KBM-7 (cell line): ENCODE measurements around the gene PTMA.
"Not testable (repeated sequence)": the region's sequence is repeated elsewhere in the genome, so short reads cannot be mapped to it uniquely, and the experiment has no call there.

Experiments used
- DNase-seq: peaks from one replicate; pipeline ENCODE4 v3.0.0-alpha.2; 2015
- in situ Hi-C: fragments of 300-500 bp; cut with MboI; formaldehyde crosslinking; loops from 2 replicates; pipeline ENCODE4 v1.14.3; 2020; ENCODE audit warnings: low sequenced_read_pairs, low pct_unique_long_range_greater_than_20kb, mixed read lengths

The PTMA gene

GRCh38 chr2:231713406-231713729, 5.0 kb downstream of the PTMA start:
- in situ Hi-C loops, DNase-seq: not testable (repeated sequence)

- in situ Hi-C loops = no loop called here
- DNase-seq = peak; percentile 93
Measured at GRCh38 chr2:231713730-231714638, 5.7 kb downstream of the PTMA start.

- peak; percentile 85 for DNase-seq
- in situ Hi-C loops = no loop called here
Measured at GRCh38 chr2:231714639-231715498, 6.5 kb downstream of the PTMA start.

- DNase-seq = no peak
- in situ Hi-C loops = no loop called here
Measured at GRCh38 chr2:231715499-231715837, 7.1 kb downstream of the PTMA start.

GRCh38 chr2:231715988-231716616, 7.8 kb downstream of the PTMA start:
- in situ Hi-C loops = no loop called here
- DNase-seq = no peak

GRCh38 chr2:231716666-231717280, 8.4 kb downstream of the PTMA start:
- DNase-seq = no peak
- in situ Hi-C loops = no loop called here

- DNase-seq = peak; percentile 94
- in situ Hi-C loops = no loop called here
Measured at GRCh38 chr2:231717281-231718171, 9.2 kb downstream of the PTMA start.

- DNase-seq = no peak
- in situ Hi-C loops = no loop called here
Measured at GRCh38 chr2:231718799-231719198, 10.5 kb downstream of the PTMA start.

GRCh38 chr2:231720292-231720986, 12.1 kb downstream of the PTMA start:
- DNase-seq = no peak

GRCh38 chr2:231720987-231721966, 13.0 kb downstream of the PTMA start:
- DNase-seq = no peak
- in situ Hi-C loops = no loop called here

More at GRCh38 chr2:231720292-231720986, 12.1 kb downstream of the PTMA start:
- in situ Hi-C loops = no loop called here

- in situ Hi-C loops = no loop called here
- no peak for DNase-seq
Measured at GRCh38 chr2:231722721-231723307, 14.5 kb downstream of the PTMA start.

- DNase-seq = no peak
- in situ Hi-C loops = no loop called here
Measured at GRCh38 chr2:231725476-231725875, 17.2 kb downstream of the PTMA start.

- DNase-seq = no peak
- in situ Hi-C loops = no loop called here
Measured at GRCh38 chr2:231726276-231726675, 18.0 kb downstream of the PTMA start.

- DNase-seq = no peak
- in situ Hi-C loops = no loop called here
Measured at GRCh38 chr2:231727621-231728020, 19.3 kb downstream of the PTMA start.

- in situ Hi-C loops = no loop called here
- no peak for DNase-seq
Measured at GRCh38 chr2:231732604-231733003, 24.3 kb downstream of the PTMA start.

GRCh38 chr2:231737761-231738160, 29.4 kb downstream of the PTMA start:
- in situ Hi-C loops = no loop called here
- DNase-seq = no peak
